Panc1 (cell line): ENCODE measurements around the gene ZNF346.

Experiments
- SIN3A ChIP-seq: IDR thresholded peaks from 2 replicates; pipeline ENCODE4 v1.6.1; 2012; ENCODE audit warnings: low read depth, mild to moderate bottlenecking, low read length, moderate library complexity, borderline replicate concordance; ENCODE audit not compliant: insufficient read depth
- TF ChIP-seq, protein P1 (sequence below): fragments of 450-650 bp; IDR thresholded peaks from 2 replicates; pipeline ENCODE4 v1.5.1; 2017; ENCODE audit warnings: mild to moderate bottlenecking

DNA sequence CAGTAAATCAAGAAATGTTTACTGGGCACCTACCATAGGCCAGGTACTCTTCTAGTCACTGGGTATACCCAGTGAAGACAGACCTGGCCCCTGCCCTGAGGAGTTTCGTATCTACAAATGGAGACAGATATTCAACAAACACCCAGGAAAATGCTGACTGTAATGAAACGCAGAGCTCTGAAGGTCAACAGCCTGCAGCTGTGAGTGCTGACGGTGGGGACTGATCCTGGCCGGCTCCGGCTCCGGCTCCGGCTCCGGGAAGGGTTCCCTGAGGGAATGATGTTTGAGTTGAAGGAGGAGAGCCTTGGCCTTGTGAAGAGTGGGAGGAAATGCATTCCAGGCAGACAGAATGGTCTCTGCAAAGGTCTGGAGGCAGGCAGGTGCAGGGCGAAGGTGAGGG, 87.3 kb downstream of the ZNF346 start:
- TF ChIP-seq, protein P1, sequence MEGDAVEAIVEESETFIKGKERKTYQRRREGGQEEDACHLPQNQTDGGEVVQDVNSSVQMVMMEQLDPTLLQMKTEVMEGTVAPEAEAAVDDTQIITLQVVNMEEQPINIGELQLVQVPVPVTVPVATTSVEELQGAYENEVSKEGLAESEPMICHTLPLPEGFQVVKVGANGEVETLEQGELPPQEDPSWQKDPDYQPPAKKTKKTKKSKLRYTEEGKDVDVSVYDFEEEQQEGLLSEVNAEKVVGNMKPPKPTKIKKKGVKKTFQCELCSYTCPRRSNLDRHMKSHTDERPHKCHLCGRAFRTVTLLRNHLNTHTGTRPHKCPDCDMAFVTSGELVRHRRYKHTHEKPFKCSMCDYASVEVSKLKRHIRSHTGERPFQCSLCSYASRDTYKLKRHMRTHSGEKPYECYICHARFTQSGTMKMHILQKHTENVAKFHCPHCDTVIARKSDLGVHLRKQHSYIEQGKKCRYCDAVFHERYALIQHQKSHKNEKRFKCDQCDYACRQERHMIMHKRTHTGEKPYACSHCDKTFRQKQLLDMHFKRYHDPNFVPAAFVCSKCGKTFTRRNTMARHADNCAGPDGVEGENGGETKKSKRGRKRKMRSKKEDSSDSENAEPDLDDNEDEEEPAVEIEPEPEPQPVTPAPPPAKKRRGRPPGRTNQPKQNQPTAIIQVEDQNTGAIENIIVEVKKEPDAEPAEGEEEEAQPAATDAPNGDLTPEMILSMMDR = no peak
- TF ChIP-seq SIN3A = no peak
